ENCODE results near the gene DIP2B.

DNA sequence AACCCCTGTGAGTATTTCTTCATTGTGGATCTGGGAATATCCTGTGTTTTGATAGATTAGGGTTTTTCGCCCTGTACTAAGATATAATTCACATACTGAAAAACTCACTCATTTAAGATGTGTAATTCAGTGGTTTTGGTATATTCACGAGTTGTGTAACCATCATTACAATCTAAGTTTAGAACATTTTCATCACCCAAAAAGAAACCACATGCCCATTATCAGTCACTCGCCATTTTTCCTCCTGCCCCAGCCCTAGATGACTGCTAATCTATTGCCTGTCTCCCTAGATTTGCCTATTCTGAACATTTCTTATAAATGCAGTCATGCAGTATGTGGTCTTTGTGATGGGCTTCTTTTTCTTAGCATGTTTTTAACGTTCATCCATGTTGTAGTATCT, 191.2 kb downstream of the DIP2B start:
- TF ChIP-seq, protein P1, sequence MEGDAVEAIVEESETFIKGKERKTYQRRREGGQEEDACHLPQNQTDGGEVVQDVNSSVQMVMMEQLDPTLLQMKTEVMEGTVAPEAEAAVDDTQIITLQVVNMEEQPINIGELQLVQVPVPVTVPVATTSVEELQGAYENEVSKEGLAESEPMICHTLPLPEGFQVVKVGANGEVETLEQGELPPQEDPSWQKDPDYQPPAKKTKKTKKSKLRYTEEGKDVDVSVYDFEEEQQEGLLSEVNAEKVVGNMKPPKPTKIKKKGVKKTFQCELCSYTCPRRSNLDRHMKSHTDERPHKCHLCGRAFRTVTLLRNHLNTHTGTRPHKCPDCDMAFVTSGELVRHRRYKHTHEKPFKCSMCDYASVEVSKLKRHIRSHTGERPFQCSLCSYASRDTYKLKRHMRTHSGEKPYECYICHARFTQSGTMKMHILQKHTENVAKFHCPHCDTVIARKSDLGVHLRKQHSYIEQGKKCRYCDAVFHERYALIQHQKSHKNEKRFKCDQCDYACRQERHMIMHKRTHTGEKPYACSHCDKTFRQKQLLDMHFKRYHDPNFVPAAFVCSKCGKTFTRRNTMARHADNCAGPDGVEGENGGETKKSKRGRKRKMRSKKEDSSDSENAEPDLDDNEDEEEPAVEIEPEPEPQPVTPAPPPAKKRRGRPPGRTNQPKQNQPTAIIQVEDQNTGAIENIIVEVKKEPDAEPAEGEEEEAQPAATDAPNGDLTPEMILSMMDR (IDR thresholded peaks at IDR 0.05; ENCODE audit: low read depth, low read length): no peak
- TF ChIP-seq EZH2phosphoT487 (IDR thresholded peaks at IDR 0.05; ENCODE audit: low read depth): no peak

Data from OCI-LY3 (cell line).